ENCODE data around the gene ZNF786. TPM values are rescaled to one million over a fixed set of nuclear protein-coding genes. Genes with fewer than 3 reads are reported as not detected.

The ZNF786 gene
- 8.3 TPM for total RNA-seq

- H3K4me3 ChIP-seq: peak within 1 kb of the TSS; percentile 74 to 94
- peaks cover 15% of the 10 kb centered on the region for H3K4me1 ChIP-seq
- H3K27me3 ChIP-seq: no peaks in the 10 kb centered on the region
- no peaks in the 10 kb centered on the region for H3K9me3 ChIP-seq
- intact Hi-C loops (cut with DNase I): loop anchor here (10.0 kb wide), 1 partner anchor 64 kb away; no protein-coding TSS in a partner anchor
- no peak for DNase-seq (ENCODE audit: extremely low spot score in 2 of 2)
- no peaks in the 10 kb centered on the region for H3K36me3 ChIP-seq
- peak within 1 kb of the TSS; percentile 98 for H3K27ac ChIP-seq
- TF ChIP-seq POLR2A (IDR thresholded peaks at IDR 0.05) (peak in 1 of 2 donors; percentile 24), POLR2AphosphoS5 (IDR thresholded peaks at IDR 0.05; ENCODE audit: insufficient read depth in 1 of 2, low read depth in 1 of 2) (peak in 1 of 2 donors; percentile 85), CTCF (IDR thresholded peaks at IDR 0.05) (peak; percentile 87 to 95 (median 94))
These were observed at the start of gene ZNF786 for GRCh38 chr7:149090397-149091195. Gene ZNF786, minus strand, starts transcription at chr7:149090718. Its CDS starts 78 bp downstream, at chr7:149090640.

DNA sequence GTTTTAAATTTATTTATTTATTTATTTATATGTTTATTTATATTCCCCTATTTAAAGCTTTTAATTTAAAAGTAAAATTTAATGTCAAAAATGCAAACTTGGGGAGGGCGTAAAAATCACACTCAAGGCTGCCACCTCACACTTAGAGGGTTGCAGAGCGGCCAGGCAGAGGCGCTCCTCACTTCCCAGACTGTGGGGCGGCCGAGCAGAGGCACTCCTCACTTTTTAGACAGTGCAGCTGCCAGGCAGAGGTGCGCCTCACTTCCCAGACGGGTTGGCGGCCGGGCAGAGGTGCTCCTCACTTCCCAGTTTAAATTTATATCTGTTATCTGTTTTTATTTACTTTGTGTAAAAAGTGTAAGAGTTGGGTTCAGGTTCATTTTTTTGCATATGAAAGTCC is 45.6 kb upstream of the ZNF786 start:
- H3K4me1 ChIP-seq: no peaks in the 10 kb centered on the region
- intact Hi-C loops (cut with DNase I): no loop called here
- no peak overlapping the region for H3K4me3 ChIP-seq
- peaks cover 0 to 6% of the 10 kb centered on the region in 2 donors for H3K36me3 ChIP-seq
- no peaks in the 10 kb centered on the region for H3K9me3 ChIP-seq
- TF ChIP-seq POLR2AphosphoS5 (IDR thresholded peaks at IDR 0.05; ENCODE audit: insufficient read depth in 1 of 2, low read depth in 1 of 2) (no peak), POLR2A (IDR thresholded peaks at IDR 0.05) (no peak), CTCF (IDR thresholded peaks at IDR 0.05) (no peak)
- no peak for DNase-seq (ENCODE audit: extremely low spot score in 2 of 2)
- H3K27ac ChIP-seq: no peak overlapping the region
- H3K27me3 ChIP-seq: no peaks in the 10 kb centered on the region

- H3K4me3 ChIP-seq: no peak overlapping the region
- intact Hi-C loops (cut with DNase I): no loop called here
- H3K4me1 ChIP-seq: peaks cover 2% of the 10 kb centered on the region
- TF ChIP-seq POLR2AphosphoS5 (IDR thresholded peaks at IDR 0.05; ENCODE audit: insufficient read depth in 1 of 2, low read depth in 1 of 2) (no peak), POLR2A (IDR thresholded peaks at IDR 0.05) (no peak)
- no peaks in the 10 kb centered on the region for H3K9me3 ChIP-seq
- peaks cover 0 to 18% of the 10 kb centered on the region in 2 donors for H3K36me3 ChIP-seq
- no peaks in the 10 kb centered on the region for H3K27me3 ChIP-seq
- no peak for DNase-seq (ENCODE audit: extremely low spot score in 2 of 2)
- no peak overlapping the region for H3K27ac ChIP-seq
These were observed 42.7 kb upstream of the ZNF786 start for GRCh38 chr7:149133028-149133710.

DNA sequence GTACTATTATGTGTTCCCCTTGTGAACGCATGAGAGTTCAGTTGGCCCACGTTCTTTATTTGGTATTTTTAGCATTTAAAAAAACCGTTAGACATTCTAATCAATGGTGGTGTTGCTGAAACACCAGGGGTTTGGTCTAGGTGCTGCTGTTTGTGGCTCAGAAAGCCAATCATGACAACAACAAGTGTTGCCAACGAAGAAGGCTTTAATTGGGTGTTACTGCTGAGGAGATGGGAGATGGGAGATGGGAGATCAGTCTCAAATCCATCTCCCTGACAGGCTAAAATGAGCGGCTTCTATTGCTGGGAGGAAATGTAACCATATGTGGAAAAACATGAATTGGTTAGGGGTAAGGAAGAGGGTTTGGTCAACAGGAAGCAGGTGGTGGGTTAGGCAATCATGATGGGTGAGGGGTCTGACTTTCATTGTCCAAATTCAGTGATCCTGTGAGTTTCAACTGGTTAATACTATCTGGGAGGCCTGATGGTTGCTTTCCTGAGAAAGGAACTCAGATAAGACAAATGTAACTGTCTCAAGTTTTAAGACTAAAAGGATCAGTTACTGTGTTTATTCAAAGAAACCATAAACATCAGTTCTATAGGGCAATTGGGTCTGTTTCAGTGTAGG is 40.2 kb upstream of the ZNF786 start:
- TF ChIP-seq POLR2AphosphoS5 (IDR thresholded peaks at IDR 0.05; ENCODE audit: insufficient read depth in 1 of 2, low read depth in 1 of 2): no peak
- no peak for TF ChIP-seq CTCF (IDR thresholded peaks at IDR 0.05)
- TF ChIP-seq POLR2A (IDR thresholded peaks at IDR 0.05): no peak
- Histone ChIP-seq H3K4me3 (no peak overlapping the region), H3K27ac (no peak overlapping the region), H3K4me1 (peaks cover 7% of the 10 kb centered on the region), H3K36me3 (peaks cover 0 to 18% of the 10 kb centered on the region in 2 donors), H3K27me3 (no peaks in the 10 kb centered on the region), H3K9me3 (no peaks in the 10 kb centered on the region)
- intact Hi-C loops (cut with DNase I): no loop called here
- no peak for DNase-seq (ENCODE audit: extremely low spot score in 2 of 2)

- H3K27me3 ChIP-seq: no peaks in the 10 kb centered on the region
- peaks cover 19% of the 10 kb centered on the region for H3K4me1 ChIP-seq
- intact Hi-C loops (cut with DNase I): no loop called here
- peak overlapping the region; percentile 96 for H3K27ac ChIP-seq
- H3K9me3 ChIP-seq: no peaks in the 10 kb centered on the region
- H3K4me3 ChIP-seq: peak overlapping the region; percentile 77 to 80
- peaks cover 0 to 18% of the 10 kb centered on the region in 2 donors for H3K36me3 ChIP-seq
- no peak for DNase-seq (ENCODE audit: extremely low spot score in 2 of 2)
- TF ChIP-seq POLR2AphosphoS5 (IDR thresholded peaks at IDR 0.05; ENCODE audit: insufficient read depth in 1 of 2, low read depth in 1 of 2) (no peak), CTCF (IDR thresholded peaks at IDR 0.05) (no peak), POLR2A (IDR thresholded peaks at IDR 0.05) (no peak)
These were observed 36.2 kb upstream of the ZNF786 start for GRCh38 chr7:149126662-149127266.

Measured in vagina (tissue), 2 donors.